Dedifferentiated amniotic fluid mesenchymal stem cell (primary cell): ENCODE results near the gene KRT2.

Experiments used
- DNase-seq: peaks from one replicate; pipeline ENCODE4 v3.0.0-alpha.2; 2016; ENCODE audit errors: extremely low spot score

Gene KRT2

GRCh38 chr12:52643233-52644077 lies 8.6 kb downstream of the KRT2 start:
- no peak for DNase-seq

- DNase-seq, result no peak
Measured at GRCh38 chr12:52641468-52641867, 10.5 kb downstream of the KRT2 start.

- DNase-seq, result no peak
Measured at GRCh38 chr12:52637299-52637698, 14.7 kb downstream of the KRT2 start.

- DNase-seq, result no peak
Measured at GRCh38 chr12:52636592-52637258, 15.3 kb downstream of the KRT2 start.

- no peak for DNase-seq
Measured at GRCh38 chr12:52636189-52636588, 15.8 kb downstream of the KRT2 start.

GRCh38 chr12:52634266-52635056 lies 17.6 kb downstream of the KRT2 start:
- no peak for DNase-seq

GRCh38 chr12:52633383-52633782 lies 18.6 kb downstream of the KRT2 start:
- no peak for DNase-seq

- no peak for DNase-seq
Measured at GRCh38 chr12:52632656-52633055, 19.4 kb downstream of the KRT2 start.

GRCh38 chr12:52631676-52632459 lies 20.1 kb downstream of the KRT2 start:
- no peak for DNase-seq

GRCh38 chr12:52631264-52631663 lies 20.7 kb downstream of the KRT2 start:
- DNase-seq, result no peak

- DNase-seq, result no peak
Measured at GRCh38 chr12:52630599-52631200, 21.3 kb downstream of the KRT2 start.

- no peak for DNase-seq
Measured at GRCh38 chr12:52630008-52630500, 22.0 kb downstream of the KRT2 start.

- DNase-seq, result no peak
Measured at GRCh38 chr12:52629281-52630007, 22.6 kb downstream of the KRT2 start.

GRCh38 chr12:52628841-52629240 lies 23.2 kb downstream of the KRT2 start:
- no peak for DNase-seq

- no peak for DNase-seq
Measured at GRCh38 chr12:52628111-52628507, 23.9 kb downstream of the KRT2 start.

- no peak for DNase-seq
Measured at GRCh38 chr12:52627395-52628110, 24.5 kb downstream of the KRT2 start.

GRCh38 chr12:52622349-52622748 lies 29.7 kb downstream of the KRT2 start:
- DNase-seq, result no peak

GRCh38 chr12:52618866-52619265 lies 33.1 kb downstream of the KRT2 start:
- no peak for DNase-seq

- DNase-seq, result no peak
Measured at GRCh38 chr12:52618216-52618615, 33.8 kb downstream of the KRT2 start, which contains the start of gene KRT73. TSS of gene KRT73 (minus strand) at chr12:52618559. CDS start at chr12:52618524, 35 bp downstream.

- no peak for DNase-seq
Measured at GRCh38 chr12:52617403-52617785, 34.6 kb downstream of the KRT2 start.
